ENCODE data around the gene GPR25. TPM values are rescaled to one million over a fixed set of nuclear protein-coding genes. Genes with fewer than 3 reads are reported as not detected.

Gene GPR25
- total RNA-seq, 2 experiments from 2014 or later = not detected

- no peak for ATAC-seq
- intact Hi-C loops (cut with DNase I, micrococcal nuclease) = no loop called here
- POLR2A ChIA-PET = no interaction called here
- CTCF ChIA-PET = no interaction called here
- no peaks in the 10 kb centered on the region for H3K36me3 Mint-ChIP-seq (ENCODE audit: low read depth)
- peaks cover 19% of the 10 kb centered on the region for H3K27me3 Mint-ChIP-seq
- no peak overlapping the region for H3K27ac Mint-ChIP-seq
- no peaks in the 10 kb centered on the region for H3K9me3 Mint-ChIP-seq (ENCODE audit: low read depth)
- no peak overlapping the region for H3K4me3 Mint-ChIP-seq
- no peak for DNase-seq
- H3K4me1 Mint-ChIP-seq = no peaks in the 10 kb centered on the region
Observed at GRCh38 chr1:200912737-200913407, 40.1 kb downstream of the GPR25 start.

- intact Hi-C loops (cut with DNase I, micrococcal nuclease) = no loop called here
- ATAC-seq = no peak
- ChIA-PET CTCF (no interaction called here), POLR2A (no interaction called here)
- H3K9me3 Mint-ChIP-seq (ENCODE audit: low read depth) = no peaks in the 10 kb centered on the region
- H3K27me3 Mint-ChIP-seq = peaks cover 9% of the 10 kb centered on the region
- no peaks in the 10 kb centered on the region for H3K4me1 Mint-ChIP-seq
- no peaks in the 10 kb centered on the region for H3K36me3 Mint-ChIP-seq (ENCODE audit: low read depth)
- H3K4me3 Mint-ChIP-seq = no peak overlapping the region
- H3K27ac Mint-ChIP-seq = no peak overlapping the region
- DNase-seq = no peak
Observed at GRCh38 chr1:200916152-200916551, 43.4 kb downstream of the GPR25 start.

- Mint-ChIP-seq H3K27ac (no peak overlapping the region), H3K4me3 (no peak overlapping the region), H3K4me1 (no peaks in the 10 kb centered on the region), H3K9me3 (ENCODE audit: low read depth) (no peaks in the 10 kb centered on the region), H3K36me3 (ENCODE audit: low read depth) (no peaks in the 10 kb centered on the region), H3K27me3 (peaks cover 7% of the 10 kb centered on the region)
- ATAC-seq (no peak), DNase-seq (no peak)
- intact Hi-C loops (cut with DNase I, micrococcal nuclease) = no loop called here
- POLR2A ChIA-PET = no interaction called here
- CTCF ChIA-PET = interaction anchor here (0.8 kb wide), 1 partner anchor 11 kb away, joined by 3 read pairs; no protein-coding TSS in a partner anchor
Observed at GRCh38 chr1:200916681-200917080, 43.9 kb downstream of the GPR25 start.

- Mint-ChIP-seq H3K36me3 (ENCODE audit: low read depth) (no peaks in the 10 kb centered on the region), H3K4me1 (no peaks in the 10 kb centered on the region), H3K27me3 (peaks cover 12% of the 10 kb centered on the region), H3K9me3 (ENCODE audit: low read depth) (no peaks in the 10 kb centered on the region), H3K4me3 (no peak overlapping the region), H3K27ac (no peak overlapping the region)
- ChIA-PET POLR2A (interaction anchor here (0.7 kb wide), 1 partner anchor 335 kb away, joined by 6 read pairs; no protein-coding TSS in a partner anchor), CTCF (interaction anchor here (0.8 kb wide), 1 partner anchor 12 kb away, joined by 3 read pairs; no protein-coding TSS in a partner anchor)
- no peak for ATAC-seq
- DNase-seq = no peak
- intact Hi-C loops (cut with DNase I, micrococcal nuclease) = no loop called here
Observed at GRCh38 chr1:200917291-200917817, 44.6 kb downstream of the GPR25 start.

GRCh38 chr1:200918006-200918405, 45.2 kb downstream of the GPR25 start:
- POLR2A ChIA-PET = no interaction called here

GRCh38 chr1:200919386-200919785, 46.6 kb downstream of the GPR25 start:
- CTCF ChIA-PET = interaction anchor here (1.0 to 1.2 kb wide), 3 partner anchors 18 to 60 kb away, joined by 3 to 5 read pairs (median 4); no protein-coding TSS in a partner anchor
- Mint-ChIP-seq H3K36me3 (ENCODE audit: low read depth) (no peaks in the 10 kb centered on the region), H3K4me1 (no peaks in the 10 kb centered on the region), H3K4me3 (no peak overlapping the region), H3K9me3 (ENCODE audit: low read depth) (no peaks in the 10 kb centered on the region), H3K27ac (no peak overlapping the region), H3K27me3 (peaks cover 16% of the 10 kb centered on the region)
- ATAC-seq (no peak), DNase-seq (no peak)
- POLR2A ChIA-PET = no interaction called here
- intact Hi-C loops (cut with DNase I, micrococcal nuclease) = no loop called here

More at GRCh38 chr1:200918006-200918405, 45.2 kb downstream of the GPR25 start:
- H3K4me3 Mint-ChIP-seq = no peak overlapping the region
- no peak for DNase-seq
- no peaks in the 10 kb centered on the region for H3K36me3 Mint-ChIP-seq (ENCODE audit: low read depth)
- CTCF ChIA-PET = interaction anchor here (1.0 to 1.2 kb wide), 2 partner anchors 10 to 44 kb away, joined by 3 to 5 read pairs; no protein-coding TSS in a partner anchor
- peaks cover 14% of the 10 kb centered on the region for H3K27me3 Mint-ChIP-seq
- intact Hi-C loops (cut with DNase I, micrococcal nuclease) = no loop called here
- no peaks in the 10 kb centered on the region for H3K9me3 Mint-ChIP-seq (ENCODE audit: low read depth)
- H3K27ac Mint-ChIP-seq = no peak overlapping the region
- ATAC-seq = no peak
- no peaks in the 10 kb centered on the region for H3K4me1 Mint-ChIP-seq

- POLR2A ChIA-PET = no interaction called here
- no peak overlapping the region for H3K4me3 Mint-ChIP-seq
- intact Hi-C loops (cut with DNase I, micrococcal nuclease) = no loop called here
- DNase-seq (no peak), ATAC-seq (no peak)
- H3K4me1 Mint-ChIP-seq = peaks cover 8% of the 10 kb centered on the region
- H3K27me3 Mint-ChIP-seq = peaks cover 16% of the 10 kb centered on the region
- CTCF ChIA-PET = no interaction called here
- no peaks in the 10 kb centered on the region for H3K9me3 Mint-ChIP-seq (ENCODE audit: low read depth)
- no peaks in the 10 kb centered on the region for H3K36me3 Mint-ChIP-seq (ENCODE audit: low read depth)
- no peak overlapping the region for H3K27ac Mint-ChIP-seq
Observed at GRCh38 chr1:200921571-200922110, 48.9 kb downstream of the GPR25 start.

GRCh38 chr1:200922406-200922805, 49.6 kb downstream of the GPR25 start:
- H3K27ac Mint-ChIP-seq = no peak overlapping the region
- intact Hi-C loops (cut with DNase I, micrococcal nuclease) = no loop called here
- H3K36me3 Mint-ChIP-seq (ENCODE audit: low read depth) = no peaks in the 10 kb centered on the region
- no peaks in the 10 kb centered on the region for H3K9me3 Mint-ChIP-seq (ENCODE audit: low read depth)
- no peak for ATAC-seq
- no peak overlapping the region for H3K4me3 Mint-ChIP-seq
- CTCF ChIA-PET = interaction anchor here (0.8 kb wide), 1 partner anchor 114 kb away, joined by 3 read pairs; no protein-coding TSS in a partner anchor
- H3K27me3 Mint-ChIP-seq = peaks cover 20% of the 10 kb centered on the region
- peaks cover 8% of the 10 kb centered on the region for H3K4me1 Mint-ChIP-seq
- POLR2A ChIA-PET = no interaction called here
- DNase-seq = no peak

GRCh38 chr1:200923601-200924000, 50.8 kb downstream of the GPR25 start:
- DNase-seq = no peak
- Mint-ChIP-seq H3K27ac (no peak overlapping the region), H3K9me3 (ENCODE audit: low read depth) (no peaks in the 10 kb centered on the region), H3K27me3 (peaks cover 18% of the 10 kb centered on the region), H3K4me3 (no peak overlapping the region), H3K4me1 (peaks cover 8% of the 10 kb centered on the region), H3K36me3 (ENCODE audit: low read depth) (no peaks in the 10 kb centered on the region)
- ChIA-PET CTCF (no interaction called here), POLR2A (no interaction called here)
- no peak for ATAC-seq
- intact Hi-C loops (cut with DNase I, micrococcal nuclease) = no loop called here

Other genes starting within 250 kb of the GPR25 start
- 10 to 100 TPM; 17.4 to 19.4 TPM for gene DDX59, start 203.1 kb upstream of the GPR25 start, total RNA-seq
- 1 to 10 TPM; 2.3 to 3.0 TPM for gene CAMSAP2, start 134.1 kb upstream of the GPR25 start, total RNA-seq
- not detected for gene INAVA, start 21.9 kb downstream of the GPR25 start, total RNA-seq
- gene KIF21B, start 150.7 kb downstream of the GPR25 start, total RNA-seq = 10 to 100 TPM; 62.8 to 67.1 TPM
- gene CACNA1S, start 239.4 kb downstream of the GPR25 start, total RNA-seq = not detected